ENCODE measurements around the gene GART.

DNA sequence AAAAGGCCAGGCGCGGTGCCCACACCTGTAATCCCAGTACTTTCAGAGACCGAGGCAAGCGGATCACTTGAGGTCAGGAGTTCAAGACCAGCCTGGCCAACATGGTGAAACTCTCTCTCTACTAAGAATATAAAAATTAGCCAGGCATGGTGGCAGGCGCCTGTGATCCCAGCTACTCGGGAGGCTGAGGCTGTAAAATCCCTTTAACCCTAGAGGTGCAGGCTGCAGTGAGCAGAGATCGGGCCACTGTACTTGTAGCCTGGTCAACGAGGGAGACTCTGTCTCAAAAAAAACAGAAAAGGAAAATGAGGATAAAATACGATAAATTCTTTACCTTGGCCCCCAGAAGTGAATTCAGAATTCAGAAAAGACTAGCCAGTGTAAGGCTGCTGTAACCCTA lies 63.7 kb downstream of the GART start:
- TF ChIP-seq, protein P1, sequence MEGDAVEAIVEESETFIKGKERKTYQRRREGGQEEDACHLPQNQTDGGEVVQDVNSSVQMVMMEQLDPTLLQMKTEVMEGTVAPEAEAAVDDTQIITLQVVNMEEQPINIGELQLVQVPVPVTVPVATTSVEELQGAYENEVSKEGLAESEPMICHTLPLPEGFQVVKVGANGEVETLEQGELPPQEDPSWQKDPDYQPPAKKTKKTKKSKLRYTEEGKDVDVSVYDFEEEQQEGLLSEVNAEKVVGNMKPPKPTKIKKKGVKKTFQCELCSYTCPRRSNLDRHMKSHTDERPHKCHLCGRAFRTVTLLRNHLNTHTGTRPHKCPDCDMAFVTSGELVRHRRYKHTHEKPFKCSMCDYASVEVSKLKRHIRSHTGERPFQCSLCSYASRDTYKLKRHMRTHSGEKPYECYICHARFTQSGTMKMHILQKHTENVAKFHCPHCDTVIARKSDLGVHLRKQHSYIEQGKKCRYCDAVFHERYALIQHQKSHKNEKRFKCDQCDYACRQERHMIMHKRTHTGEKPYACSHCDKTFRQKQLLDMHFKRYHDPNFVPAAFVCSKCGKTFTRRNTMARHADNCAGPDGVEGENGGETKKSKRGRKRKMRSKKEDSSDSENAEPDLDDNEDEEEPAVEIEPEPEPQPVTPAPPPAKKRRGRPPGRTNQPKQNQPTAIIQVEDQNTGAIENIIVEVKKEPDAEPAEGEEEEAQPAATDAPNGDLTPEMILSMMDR (IDR thresholded peaks at IDR 0.05), result no peak
- TF ChIP-seq POLR2A (IDR thresholded peaks at IDR 0.05), result no peak
